Colonic mucosa (tissue), 4 donors: ENCODE results near the gene MPV17L2. TPM values are rescaled to one million over a fixed set of nuclear protein-coding genes. Genes with fewer than 3 reads are reported as not detected.

Experiments
- DNase-seq: peaks from one replicate; pipeline ENCODE4 v3.0.0-alpha.2; 2020
- H3K27ac ChIP-seq: fragments of 200-600 bp; one replicate; pipeline ENCODE4 v1.8.0; 2021
- H3K27me3 ChIP-seq: fragments of 200-600 bp; one replicate; pipeline ENCODE4 v1.8.0; 2021
- H3K36me3 ChIP-seq: fragments of 200-600 bp; one replicate; pipeline ENCODE4 v1.8.0; 2021
- H3K4me1 ChIP-seq: fragments of 200-600 bp; one replicate; pipeline ENCODE4 v1.8.0; 2021; ENCODE audit warnings: mild to moderate bottlenecking
- H3K4me3 ChIP-seq: fragments of 200-600 bp; one replicate; pipeline ENCODE4 v1.8.0; 2021
- H3K9ac ChIP-seq, 2 donors: one replicate each; pipeline ENCODE4 v1.7.0; 2013; ENCODE audit warnings: control low read depth in 2 of 2, low read depth in 2 of 2, low read length in 2 of 2
- H3K9me3 ChIP-seq: fragments of 200-600 bp; one replicate; pipeline ENCODE4 v1.8.0; 2021
- intact Hi-C: fragments of 100-400 bp; cut with DNase I; formaldehyde crosslinking; loops from one replicate; pipeline ENCODE4 v1.14.1; 2022
- total RNA-seq, 2 donors: library from RNA; stranded (reverse); fragmentation: NEBNext Ultra II Directional in 1 of 2; extraction: Animal tissue kit (Norgen Biotek cat#: 25700) in 1 of 2; gene quantifications; one replicate each; pipeline ENCODE4 v1.2.1, GENCODE V29; 2021
- TF ChIP-seq, protein P1 (sequence below): fragments of 200-600 bp; IDR thresholded peaks from one replicate; pipeline ENCODE4 v1.8.0; 2022; ENCODE audit warnings: antibody characterized with exemption, mild to moderate bottlenecking
- donor health status: healthy.
- donor health status: DM: no; HTN: no; CAD: no.
- donor health status: DM: no; HTN: no; CAD: no.

MPV17L2 gene
- total RNA-seq, 2 donors from 2014 or later: 8.9 to 21.7 TPM

DNA sequence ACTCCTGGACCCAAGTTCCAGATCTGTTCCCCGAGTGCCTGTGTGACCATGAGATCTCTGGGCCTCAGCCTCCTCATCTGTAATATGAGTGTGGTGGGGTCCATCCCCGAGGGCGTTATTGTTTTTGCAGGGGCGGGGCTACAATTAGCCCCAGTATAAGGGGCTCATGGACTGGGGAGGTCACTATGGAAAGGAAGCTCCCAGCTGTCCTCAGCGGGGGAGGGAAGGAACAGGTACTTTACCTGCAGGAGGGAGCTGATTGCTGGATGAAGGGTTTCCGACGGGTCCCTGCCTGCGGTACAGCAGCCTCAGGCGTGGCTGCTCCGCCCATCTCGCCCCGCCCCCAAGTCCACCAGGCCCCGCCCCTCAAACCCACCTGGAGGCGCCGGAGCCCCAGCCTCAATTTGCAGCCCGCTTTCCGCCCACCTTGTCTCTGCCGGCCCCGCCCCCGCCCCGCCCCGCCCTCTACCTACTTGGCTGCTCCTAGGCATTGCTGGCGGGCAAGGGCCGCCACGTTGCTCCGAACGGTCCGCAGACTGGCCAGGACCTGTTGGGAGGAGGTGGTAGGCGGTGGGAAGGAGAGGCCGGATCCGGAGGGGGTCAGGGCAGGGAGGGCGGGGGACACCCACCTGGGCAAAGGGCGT, 27.7 kb downstream of the MPV17L2 start:
- Histone ChIP-seq H3K36me3 (no peaks in the 10 kb centered on the region), H3K27me3 (peaks cover 11% of the 10 kb centered on the region), H3K9me3 (no peaks in the 10 kb centered on the region), H3K9ac (no peak overlapping the region), H3K4me3 (no peak overlapping the region), H3K4me1 (peaks cover 6% of the 10 kb centered on the region), H3K27ac (no peak overlapping the region)
- intact Hi-C loops: no loop called here
- no peak for DNase-seq
- TF ChIP-seq, protein P1, sequence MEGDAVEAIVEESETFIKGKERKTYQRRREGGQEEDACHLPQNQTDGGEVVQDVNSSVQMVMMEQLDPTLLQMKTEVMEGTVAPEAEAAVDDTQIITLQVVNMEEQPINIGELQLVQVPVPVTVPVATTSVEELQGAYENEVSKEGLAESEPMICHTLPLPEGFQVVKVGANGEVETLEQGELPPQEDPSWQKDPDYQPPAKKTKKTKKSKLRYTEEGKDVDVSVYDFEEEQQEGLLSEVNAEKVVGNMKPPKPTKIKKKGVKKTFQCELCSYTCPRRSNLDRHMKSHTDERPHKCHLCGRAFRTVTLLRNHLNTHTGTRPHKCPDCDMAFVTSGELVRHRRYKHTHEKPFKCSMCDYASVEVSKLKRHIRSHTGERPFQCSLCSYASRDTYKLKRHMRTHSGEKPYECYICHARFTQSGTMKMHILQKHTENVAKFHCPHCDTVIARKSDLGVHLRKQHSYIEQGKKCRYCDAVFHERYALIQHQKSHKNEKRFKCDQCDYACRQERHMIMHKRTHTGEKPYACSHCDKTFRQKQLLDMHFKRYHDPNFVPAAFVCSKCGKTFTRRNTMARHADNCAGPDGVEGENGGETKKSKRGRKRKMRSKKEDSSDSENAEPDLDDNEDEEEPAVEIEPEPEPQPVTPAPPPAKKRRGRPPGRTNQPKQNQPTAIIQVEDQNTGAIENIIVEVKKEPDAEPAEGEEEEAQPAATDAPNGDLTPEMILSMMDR: no peak

DNA sequence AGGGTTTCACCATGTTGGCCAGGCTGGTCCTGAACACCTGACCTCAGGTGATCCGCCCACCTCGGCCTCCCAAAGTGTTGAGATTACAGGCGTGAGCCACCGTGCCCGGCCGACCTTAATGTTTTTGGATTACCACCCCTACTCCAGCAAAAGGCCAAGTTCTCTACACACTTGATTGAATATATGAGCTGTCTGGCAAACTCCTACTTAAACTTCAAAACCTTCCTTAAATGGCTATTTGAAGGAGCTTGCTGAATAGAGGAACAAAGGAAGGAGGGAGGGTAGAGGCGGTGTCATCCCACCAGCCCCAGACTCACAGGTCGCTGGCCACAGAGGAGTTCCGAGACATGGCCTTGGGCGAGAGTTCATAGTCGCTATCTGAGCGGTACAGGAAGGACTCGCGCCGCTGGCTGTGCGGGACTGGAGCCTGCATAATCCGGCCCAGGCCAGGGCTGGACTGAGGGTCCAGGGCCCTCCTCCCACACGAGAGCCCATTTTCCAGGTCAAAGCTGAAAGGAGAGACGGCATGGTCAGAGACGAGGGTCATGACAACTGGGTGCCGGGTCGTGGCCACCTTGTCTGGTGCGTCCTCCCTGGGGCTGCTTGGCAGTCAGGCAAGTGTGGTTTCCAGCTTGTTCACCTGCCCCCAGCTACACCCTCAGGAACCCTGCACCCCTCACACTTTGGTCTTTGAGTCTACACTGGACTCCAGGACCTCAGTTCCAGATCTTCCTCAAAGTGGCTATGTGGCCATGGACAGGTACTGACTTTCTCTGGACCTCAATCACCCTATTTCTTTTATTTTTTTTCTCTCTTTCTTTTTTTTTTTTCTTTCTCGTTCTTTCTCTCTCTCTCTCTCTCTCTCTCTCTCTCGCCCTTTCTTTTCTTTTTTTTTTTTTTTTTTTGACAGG, 29.1 kb downstream of the MPV17L2 start:
- TF ChIP-seq, protein P1: no peak

DNA sequence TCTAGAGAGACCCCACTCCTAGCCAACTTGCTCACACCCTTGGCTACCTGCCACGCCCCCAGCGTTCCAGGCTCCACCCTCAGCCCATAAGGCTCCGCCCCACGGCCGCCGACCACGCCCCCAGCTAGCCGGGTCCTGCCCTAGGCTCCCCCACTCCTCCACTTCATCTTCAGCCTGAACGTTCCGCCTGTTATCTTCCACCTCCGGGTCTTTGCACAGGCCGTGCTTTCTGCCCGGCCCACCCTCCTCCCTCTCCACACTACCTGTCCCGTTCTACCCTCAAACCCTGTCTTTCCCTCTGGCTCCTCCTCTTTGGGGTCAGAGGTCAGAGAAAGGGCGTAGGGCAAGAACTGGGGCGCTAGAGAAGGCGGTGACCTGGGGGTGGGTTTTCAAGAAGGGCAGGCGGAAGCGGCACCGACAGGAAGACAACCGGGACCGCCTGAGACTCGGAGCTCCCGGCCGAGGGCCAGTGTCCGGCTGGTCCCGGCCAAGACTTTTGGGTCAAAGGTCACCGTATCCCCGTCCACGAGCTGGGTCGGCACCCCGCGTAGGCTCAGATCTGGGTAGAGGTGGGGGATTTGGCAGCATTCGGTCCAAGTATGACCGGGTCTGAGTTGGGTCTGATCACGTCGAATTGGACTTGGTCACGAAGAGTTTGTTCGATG, 31.0 kb downstream of the MPV17L2 start:
- TF ChIP-seq, protein P1: no peak
- H3K27ac ChIP-seq: no peak overlapping the region
- peak overlapping the region; percentile 27 for H3K4me3 ChIP-seq
- H3K27me3 ChIP-seq: peaks cover 18% of the 10 kb centered on the region
- intact Hi-C loops: no loop called here
- H3K4me1 ChIP-seq: peaks cover 10% of the 10 kb centered on the region
- DNase-seq: peak; percentile 63
- H3K9me3 ChIP-seq: no peaks in the 10 kb centered on the region
- H3K9ac ChIP-seq: peak overlapping the region; percentile 58 to 65
- no peaks in the 10 kb centered on the region for H3K36me3 ChIP-seq

More for the DNA sequence above, 29.1 kb downstream of the MPV17L2 start:
- Histone ChIP-seq H3K9ac (no peak overlapping the region), H3K27ac (no peak overlapping the region), H3K9me3 (no peaks in the 10 kb centered on the region), H3K27me3 (peaks cover 18% of the 10 kb centered on the region), H3K36me3 (no peaks in the 10 kb centered on the region), H3K4me3 (no peak overlapping the region), H3K4me1 (peaks cover 10% of the 10 kb centered on the region)
- intact Hi-C loops: no loop called here
- DNase-seq: no peak

DNA sequence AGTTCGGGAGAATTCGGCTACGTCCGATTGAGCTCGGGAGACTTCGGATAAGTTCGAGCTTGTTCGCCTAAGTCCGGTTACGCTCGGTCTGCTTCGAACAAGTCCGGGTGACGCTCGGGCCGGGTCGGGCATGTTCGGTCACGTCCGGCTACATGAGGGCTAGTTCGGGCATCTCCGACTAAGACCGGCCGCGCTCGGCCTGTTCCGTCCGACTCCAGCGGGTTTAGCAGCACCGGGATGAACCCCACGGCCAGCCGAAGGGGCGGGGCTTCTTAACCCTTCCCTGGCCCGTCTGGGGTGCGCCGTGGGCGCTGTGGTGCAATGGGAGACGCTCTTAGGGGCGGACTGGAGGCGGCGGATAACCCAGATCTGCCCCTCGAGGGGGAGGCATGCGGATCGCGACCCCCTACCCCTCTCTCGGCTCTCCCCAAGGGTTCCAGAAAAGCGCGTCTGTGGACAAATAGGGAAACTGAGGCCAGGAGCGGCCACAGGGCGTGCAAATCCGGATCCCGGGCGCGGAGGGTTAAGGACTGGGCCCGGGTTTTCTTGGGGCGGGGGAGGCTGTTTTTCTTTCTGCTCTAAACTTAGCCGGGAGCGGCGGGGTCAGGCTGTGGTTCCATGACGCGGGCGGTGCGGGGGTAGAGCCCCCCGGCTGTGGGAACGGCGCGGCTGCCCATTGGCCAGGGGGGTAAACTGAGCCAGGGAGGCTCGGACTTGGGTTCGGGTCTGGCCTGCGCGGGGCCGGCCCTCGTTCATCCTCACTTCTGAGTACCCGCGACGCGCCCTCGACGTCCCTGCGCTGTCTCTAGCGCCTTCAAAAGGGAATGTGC, 31.7 kb downstream of the MPV17L2 start:
- intact Hi-C loops: no loop called here
- Histone ChIP-seq H3K4me1 (peaks cover 10% of the 10 kb centered on the region), H3K4me3 (peak overlapping the region; percentile 27), H3K27me3 (peaks cover 18% of the 10 kb centered on the region), H3K9me3 (no peaks in the 10 kb centered on the region), H3K9ac (peak overlapping the region; percentile 58 to 65), H3K27ac (no peak overlapping the region), H3K36me3 (no peaks in the 10 kb centered on the region)
- TF ChIP-seq, protein P1: no peak
- peak; percentile 94 for DNase-seq

DNA sequence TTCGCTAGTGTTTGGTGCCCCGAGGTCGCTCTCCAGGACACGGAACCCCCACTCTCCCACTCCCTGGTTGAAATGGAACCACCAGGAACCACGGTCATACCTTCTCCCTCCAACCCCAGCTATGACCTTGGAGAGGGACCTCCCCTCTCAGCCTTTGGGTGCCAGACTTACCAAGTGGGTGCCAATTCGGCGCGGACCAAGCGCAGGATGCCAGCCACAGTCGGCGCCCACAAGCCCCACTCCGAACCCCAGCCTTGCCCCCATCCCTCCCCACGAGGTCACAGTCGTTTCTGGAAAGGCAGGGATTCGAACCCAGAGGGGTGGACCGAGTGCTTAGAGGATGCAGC, 32.3 kb downstream of the MPV17L2 start:
- H3K4me3 ChIP-seq: no peak overlapping the region
- H3K27ac ChIP-seq: no peak overlapping the region
- TF ChIP-seq, protein P1: no peak
- peaks cover 10% of the 10 kb centered on the region for H3K4me1 ChIP-seq
- H3K9me3 ChIP-seq: no peaks in the 10 kb centered on the region
- no peak for DNase-seq
- H3K36me3 ChIP-seq: no peaks in the 10 kb centered on the region
- intact Hi-C loops: no loop called here
- peaks cover 18% of the 10 kb centered on the region for H3K27me3 ChIP-seq
- peak overlapping the region in 1 of 2 donors; percentile 20 for H3K9ac ChIP-seq
